Choroid plexus epithelial cell (primary cell): ENCODE measurements around the gene MTF2.

ENCODE experiments used
- DNase-seq: peaks from one replicate; pipeline ENCODE4 v3.0.0-alpha.2; 2010; ENCODE audit warnings: low read depth
- H3K4me3 ChIP-seq: 2 replicates; pipeline ENCODE4 v1.5.1; 2011; ENCODE audit warnings: low read depth, mild to moderate bottlenecking, control low read depth, low read length, moderate library complexity
- CTCF ChIP-seq: conservative IDR thresholded peaks from 2 replicates; pipeline ENCODE4 v1.5.1; 2011; ENCODE audit warnings: low read depth, mild to moderate bottlenecking, control low read depth, inconsistent platforms, low read length, moderate library complexity

MTF2 gene

GRCh38 chr1:93132638-93133037, 53.6 kb downstream of the MTF2 start:
- no peak for DNase-seq
- H3K4me3 ChIP-seq, result no peak overlapping the region
- no peak for TF ChIP-seq CTCF

- H3K4me3 ChIP-seq, result no peak overlapping the region
- no peak for TF ChIP-seq CTCF
- DNase-seq, result no peak
Measured at GRCh38 chr1:93136445-93136844, 57.4 kb downstream of the MTF2 start.

- no peak for TF ChIP-seq CTCF
- peak; percentile 10 for DNase-seq
- no peak overlapping the region for H3K4me3 ChIP-seq
Measured at GRCh38 chr1:93137604-93138292, 58.7 kb downstream of the MTF2 start.

- no peak for TF ChIP-seq CTCF
- peak; percentile 22 for DNase-seq
- H3K4me3 ChIP-seq, result no peak overlapping the region
Measured at GRCh38 chr1:93140106-93140505, 61.0 kb downstream of the MTF2 start.

GRCh38 chr1:93142161-93142560, 63.1 kb downstream of the MTF2 start:
- no peak for TF ChIP-seq CTCF
- H3K4me3 ChIP-seq, result no peak overlapping the region
- no peak for DNase-seq

GRCh38 chr1:93143136-93143535, 64.1 kb downstream of the MTF2 start:
- DNase-seq, result peak; percentile 35
- no peak for TF ChIP-seq CTCF
- H3K4me3 ChIP-seq, result no peak overlapping the region

- DNase-seq, result no peak
- H3K4me3 ChIP-seq, result no peak overlapping the region
- TF ChIP-seq CTCF, result no peak
Measured at GRCh38 chr1:93143769-93144168, 64.7 kb downstream of the MTF2 start.
